ENCODE results near the gene KRTAP10-11.

DNA sequence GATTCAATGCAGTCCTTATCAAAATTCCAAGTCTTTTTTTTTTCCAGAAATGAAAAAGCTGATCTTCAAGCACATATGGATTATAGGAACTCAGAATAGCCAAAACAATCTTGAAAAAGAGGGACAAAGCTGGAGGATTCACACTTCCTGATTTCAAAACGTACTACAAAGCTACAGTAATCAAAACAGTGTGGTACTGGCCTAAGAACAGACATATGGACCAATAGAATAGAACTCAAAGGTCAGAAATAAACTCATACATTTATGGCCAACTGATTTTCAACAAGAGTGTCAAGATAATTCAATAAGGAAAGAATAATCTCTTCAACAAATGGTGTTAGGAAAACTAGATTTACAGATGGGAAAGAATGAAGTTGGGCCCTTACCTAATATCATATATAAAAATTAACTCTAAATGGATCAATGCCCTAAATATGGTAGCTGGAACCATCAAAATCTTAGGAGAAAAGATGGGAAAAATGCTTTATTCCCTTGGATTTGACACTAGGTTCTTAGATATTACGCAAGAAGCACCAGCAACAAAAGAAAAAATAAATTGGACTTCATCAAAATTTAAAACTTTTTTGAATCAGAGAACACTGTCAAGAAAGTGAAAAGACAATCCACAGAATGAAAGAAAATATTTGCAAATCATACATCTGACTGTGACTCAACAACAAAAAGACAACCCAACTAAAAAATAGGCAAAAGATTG, 46.7 kb downstream of the KRTAP10-11 start:
- TF ChIP-seq, protein P1, sequence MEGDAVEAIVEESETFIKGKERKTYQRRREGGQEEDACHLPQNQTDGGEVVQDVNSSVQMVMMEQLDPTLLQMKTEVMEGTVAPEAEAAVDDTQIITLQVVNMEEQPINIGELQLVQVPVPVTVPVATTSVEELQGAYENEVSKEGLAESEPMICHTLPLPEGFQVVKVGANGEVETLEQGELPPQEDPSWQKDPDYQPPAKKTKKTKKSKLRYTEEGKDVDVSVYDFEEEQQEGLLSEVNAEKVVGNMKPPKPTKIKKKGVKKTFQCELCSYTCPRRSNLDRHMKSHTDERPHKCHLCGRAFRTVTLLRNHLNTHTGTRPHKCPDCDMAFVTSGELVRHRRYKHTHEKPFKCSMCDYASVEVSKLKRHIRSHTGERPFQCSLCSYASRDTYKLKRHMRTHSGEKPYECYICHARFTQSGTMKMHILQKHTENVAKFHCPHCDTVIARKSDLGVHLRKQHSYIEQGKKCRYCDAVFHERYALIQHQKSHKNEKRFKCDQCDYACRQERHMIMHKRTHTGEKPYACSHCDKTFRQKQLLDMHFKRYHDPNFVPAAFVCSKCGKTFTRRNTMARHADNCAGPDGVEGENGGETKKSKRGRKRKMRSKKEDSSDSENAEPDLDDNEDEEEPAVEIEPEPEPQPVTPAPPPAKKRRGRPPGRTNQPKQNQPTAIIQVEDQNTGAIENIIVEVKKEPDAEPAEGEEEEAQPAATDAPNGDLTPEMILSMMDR (IDR thresholded peaks at IDR 0.05): no peak
- TF ChIP-seq POLR2AphosphoS5 (IDR thresholded peaks at IDR 0.05) (no peak), POLR2A (IDR thresholded peaks at IDR 0.05) (no peak)

Measured in breast epithelium (tissue), 3 donors.